Astrocyte of the spinal cord (primary cell): Measurements from ENCODE around the gene PID1.

Experiments used
- DNase-seq: peaks from one replicate; pipeline ENCODE4 v3.0.0; 2011; ENCODE audit warnings: low read depth, low spot score
- H3K4me3 ChIP-seq: 2 replicates; pipeline ENCODE4 v1.5.1; 2011; ENCODE audit warnings: low read depth, mild to moderate bottlenecking, low read length, moderate library complexity
- CTCF ChIP-seq: IDR thresholded peaks from 2 replicates; pipeline ENCODE4 v1.5.1; 2012; ENCODE audit warnings: low read depth, mild to moderate bottlenecking, low read length, inconsistent platforms
- in situ Hi-C: cut with HindIII; loops from 2 replicates; pipeline ENCODE4 v1.10.0; 2017; ENCODE audit warnings: low sequenced_read_pairs

Gene PID1

GRCh38 chr2:229254206-229254605 lies 16.9 kb downstream of the PID1 start:
- in situ Hi-C loops: no loop called here
- DNase-seq: no peak
- TF ChIP-seq CTCF: no peak
- H3K4me3 ChIP-seq: no peak overlapping the region

- no peak for DNase-seq
- TF ChIP-seq CTCF: no peak
- in situ Hi-C loops: no loop called here
- H3K4me3 ChIP-seq: no peak overlapping the region
Measured at GRCh38 chr2:229252996-229253395, 18.1 kb downstream of the PID1 start.

GRCh38 chr2:229252280-229252679 lies 18.8 kb downstream of the PID1 start:
- in situ Hi-C loops: no loop called here
- no peak for DNase-seq
- no peak overlapping the region for H3K4me3 ChIP-seq
- no peak for TF ChIP-seq CTCF

GRCh38 chr2:229249536-229249935 lies 21.6 kb downstream of the PID1 start:
- no peak for DNase-seq
- no peak for TF ChIP-seq CTCF
- in situ Hi-C loops: no loop called here
- H3K4me3 ChIP-seq: no peak overlapping the region

GRCh38 chr2:229246334-229246733 lies 24.8 kb downstream of the PID1 start:
- no peak overlapping the region for H3K4me3 ChIP-seq
- no peak for DNase-seq
- no peak for TF ChIP-seq CTCF
- in situ Hi-C loops: no loop called here

- in situ Hi-C loops: no loop called here
- DNase-seq: no peak
- H3K4me3 ChIP-seq: no peak overlapping the region
- no peak for TF ChIP-seq CTCF
Measured at GRCh38 chr2:229244975-229245374, 26.1 kb downstream of the PID1 start.
